HG03060 (cell line): Measurements from ENCODE around the gene CCDC39.
A peak's percentile ranks its signal among the peaks of the same experiment; 100 is the strongest.

ENCODE experiments used
- ATAC-seq: cut with Tn5 transposase; IDR thresholded peaks from one replicate; pipeline ENCODE4 v1.9.1; 2021; ENCODE audit warnings: low read depth, moderate number of reproducible peaks; ENCODE audit not compliant: unreplicated experiment

CCDC39 gene

DNA sequence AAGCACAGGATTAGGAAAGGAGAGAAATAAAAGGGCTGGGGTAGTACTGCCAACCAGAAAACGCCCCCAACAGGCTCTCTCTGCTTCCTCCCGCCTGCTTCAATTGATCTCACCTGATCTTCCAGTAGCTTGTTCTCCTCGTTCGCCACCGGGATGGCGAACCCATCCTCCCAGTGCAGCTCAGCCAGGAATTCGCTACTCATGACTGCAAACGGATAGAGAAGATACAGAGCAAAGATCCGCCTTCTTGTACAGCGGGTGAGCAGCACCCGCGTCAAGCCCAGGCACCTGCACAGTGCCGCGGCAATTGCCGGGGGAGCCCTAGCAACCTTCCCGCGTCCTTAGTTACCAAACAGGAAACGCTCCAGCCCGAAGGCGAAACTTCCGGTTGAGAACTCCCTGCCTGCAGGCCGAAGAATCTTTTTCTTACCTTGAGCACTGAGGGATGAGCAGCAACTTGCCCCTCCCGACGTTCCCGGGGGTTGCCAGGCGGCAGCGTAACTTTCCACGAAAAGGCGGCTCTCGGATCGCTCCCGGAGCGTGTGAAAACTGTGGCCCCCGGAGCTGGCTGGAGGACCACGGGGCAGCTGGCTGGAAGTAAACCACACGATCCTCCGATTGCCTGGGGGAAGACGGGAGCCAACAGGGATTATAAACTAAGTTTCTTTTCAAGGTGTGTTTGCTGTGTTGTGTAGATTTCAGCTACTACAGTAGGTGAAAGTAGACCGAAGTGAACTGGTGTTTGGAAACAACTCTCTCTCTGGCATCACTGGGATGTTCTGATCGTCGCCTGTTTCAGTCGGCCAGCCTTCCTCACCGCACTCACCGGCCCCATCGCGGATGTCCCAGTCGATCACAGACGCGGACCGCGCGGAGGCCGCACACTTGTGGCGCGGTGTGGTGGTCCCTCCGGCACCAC lies at the start of gene CCDC39:
Gene CCDC39, minus strand, starts transcription at position 312 of the 919 bp plus-strand sequence. Its CDS starts 109 bp downstream, at position 203.
- peak; percentile 94 for ATAC-seq

DNA sequence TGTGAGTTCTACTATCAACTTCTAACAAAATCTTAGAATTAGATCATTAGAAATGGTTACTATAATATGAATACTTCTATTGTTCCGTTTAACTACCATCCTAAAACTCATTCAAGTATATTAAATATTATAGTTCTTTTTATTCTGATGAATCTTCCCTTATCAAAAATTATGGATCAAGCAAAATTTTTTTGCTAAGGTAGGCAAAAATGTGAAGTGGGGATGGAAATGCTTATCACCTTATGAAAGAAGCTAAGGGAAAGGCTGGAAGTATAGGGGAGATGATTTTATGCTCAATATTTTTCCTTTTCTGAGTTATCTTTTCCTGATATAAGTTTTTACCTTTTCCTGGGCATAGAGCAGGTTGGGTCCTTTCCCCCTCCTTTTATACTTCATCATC lies 40.7 kb upstream of the CCDC39 start:
- no peak for ATAC-seq

DNA sequence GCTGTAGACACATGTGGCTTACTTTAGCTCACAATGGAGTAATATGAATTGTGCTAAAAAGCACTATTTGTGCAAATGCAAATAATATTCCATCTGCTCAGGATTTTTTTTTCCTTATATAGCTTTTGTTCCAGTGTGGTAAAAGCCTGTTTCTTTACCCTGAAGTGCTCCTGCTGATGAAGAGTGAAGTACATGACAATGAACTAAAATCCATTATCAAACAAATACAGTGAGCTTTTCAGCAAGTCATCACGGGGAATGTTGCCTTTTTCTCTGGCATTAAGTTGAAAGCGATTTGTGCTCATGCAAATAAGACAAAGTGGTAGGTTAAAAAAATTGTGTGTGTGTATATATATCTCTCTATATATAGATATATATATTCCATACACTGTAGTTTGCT lies 28.6 kb upstream of the CCDC39 start:
- ATAC-seq = no peak

DNA sequence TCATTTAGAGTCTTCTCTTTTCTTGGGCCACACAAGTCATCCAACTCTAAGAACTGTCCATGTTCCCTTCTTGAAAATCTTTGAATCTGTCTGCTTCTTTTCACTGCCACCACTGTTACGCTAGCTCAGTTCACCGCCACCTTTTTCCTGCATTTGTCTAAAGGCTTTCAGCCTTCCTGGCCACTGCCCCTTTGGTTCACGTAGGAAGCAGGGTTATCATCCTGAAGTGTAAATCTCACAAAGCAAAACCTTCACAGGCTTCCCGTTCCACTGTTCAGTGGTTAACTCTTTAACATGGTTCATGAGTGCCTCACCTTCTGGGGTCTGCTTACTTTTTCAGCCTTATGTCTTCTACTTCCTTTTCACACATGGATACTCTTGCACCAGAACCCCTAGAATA lies 26.3 kb upstream of the CCDC39 start:
- no peak for ATAC-seq

DNA sequence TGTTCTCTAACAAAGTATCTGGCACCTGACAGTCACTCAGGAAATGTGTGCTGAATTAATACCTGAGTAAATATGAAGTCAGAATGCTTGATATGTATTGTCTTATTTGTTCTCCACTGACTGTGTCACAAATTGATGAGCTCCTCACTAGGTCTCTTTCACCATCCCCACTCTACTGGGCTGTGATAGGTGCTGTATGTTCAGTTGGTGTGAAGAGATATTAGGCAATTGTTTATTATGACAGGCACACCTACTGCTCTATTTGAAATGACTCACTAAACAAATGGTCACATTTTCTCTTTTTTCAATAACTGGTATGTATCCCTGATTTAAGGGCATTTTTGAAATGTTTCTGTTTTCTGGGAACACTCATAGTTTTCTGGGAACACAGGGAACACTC lies 25.2 kb upstream of the CCDC39 start:
- no peak for ATAC-seq

DNA sequence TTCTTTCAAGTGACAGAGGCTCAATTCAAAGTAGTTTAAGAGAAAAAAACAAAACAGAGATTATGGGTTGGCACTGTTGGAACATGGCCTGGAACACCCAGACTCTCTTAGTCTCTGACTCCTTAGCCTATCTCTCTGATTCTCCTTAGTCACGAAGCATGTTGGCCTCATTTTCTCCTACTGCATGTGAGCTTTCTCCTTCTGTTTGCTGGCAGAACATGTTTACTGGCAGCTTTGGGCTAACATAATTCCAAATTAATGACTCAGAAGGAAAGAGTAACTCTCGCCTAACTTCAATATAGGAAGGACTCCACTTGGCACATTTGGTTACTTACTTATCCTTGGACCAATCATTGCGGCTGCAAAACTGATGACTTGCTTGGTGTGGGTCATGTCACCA lies 21.7 kb upstream of the CCDC39 start:
- ATAC-seq = no peak

DNA sequence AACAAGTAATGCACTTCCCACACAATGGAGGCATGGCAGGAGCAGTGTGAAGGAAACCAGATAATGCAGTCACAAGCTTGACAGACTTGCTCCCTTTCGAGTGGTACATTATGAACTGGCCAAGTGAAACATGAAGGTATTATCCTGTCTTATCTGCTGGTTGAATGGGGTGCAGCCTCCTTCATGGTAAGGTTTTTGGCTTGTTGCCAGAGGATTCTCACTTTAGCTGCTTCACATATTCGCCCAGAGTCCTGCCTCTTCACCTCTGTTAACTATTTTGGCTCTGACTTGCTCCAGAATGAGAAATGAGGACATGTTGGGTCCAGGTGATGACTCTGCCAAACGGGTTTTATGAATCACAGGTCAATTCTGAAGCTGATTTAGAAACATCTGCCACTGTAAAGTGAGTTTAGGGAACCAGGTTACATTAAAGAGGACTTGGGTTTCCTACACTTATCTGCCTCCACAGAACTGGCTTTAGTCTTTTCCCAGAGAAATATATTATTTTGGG lies 19.5 kb upstream of the CCDC39 start:
- ATAC-seq = no peak

DNA sequence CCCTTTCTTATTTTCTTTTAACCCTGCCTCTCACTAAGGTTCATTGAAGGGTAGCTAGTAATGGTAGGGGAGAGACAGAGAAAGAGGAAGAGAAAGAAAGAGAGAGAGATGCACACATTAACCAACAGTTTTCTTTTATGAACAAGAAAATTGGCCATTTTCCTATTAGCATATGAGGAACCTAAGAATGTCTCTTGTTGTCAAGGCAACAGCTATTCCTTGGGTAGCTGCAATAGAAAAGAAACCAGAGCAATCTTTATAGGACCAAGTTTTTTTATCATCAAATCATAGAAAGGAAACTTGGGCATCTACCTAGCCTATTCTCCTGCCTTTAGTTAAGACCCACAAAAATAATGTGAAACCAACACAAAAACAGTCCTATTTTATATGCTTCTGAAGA lies 15.0 kb upstream of the CCDC39 start:
- no peak for ATAC-seq

DNA sequence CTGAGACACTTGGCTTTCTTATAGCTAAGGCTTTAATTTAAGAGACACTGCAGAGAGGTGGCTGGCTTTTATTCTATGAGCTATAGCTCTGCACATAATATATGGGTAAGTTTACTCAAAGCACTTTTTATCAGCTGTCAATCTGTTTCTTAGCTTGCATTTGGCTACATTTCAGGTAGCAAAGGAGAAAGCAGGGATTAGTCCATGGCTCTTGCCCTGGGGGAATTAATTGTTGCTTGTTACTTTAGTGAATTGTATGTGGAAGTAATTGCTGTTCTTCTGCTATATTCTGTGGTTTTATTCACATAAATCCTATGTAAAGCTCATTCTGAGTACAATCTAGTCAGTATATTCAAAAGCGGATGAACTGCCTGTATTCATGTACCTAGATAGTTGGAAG lies 14.4 kb upstream of the CCDC39 start:
- no peak for ATAC-seq

DNA sequence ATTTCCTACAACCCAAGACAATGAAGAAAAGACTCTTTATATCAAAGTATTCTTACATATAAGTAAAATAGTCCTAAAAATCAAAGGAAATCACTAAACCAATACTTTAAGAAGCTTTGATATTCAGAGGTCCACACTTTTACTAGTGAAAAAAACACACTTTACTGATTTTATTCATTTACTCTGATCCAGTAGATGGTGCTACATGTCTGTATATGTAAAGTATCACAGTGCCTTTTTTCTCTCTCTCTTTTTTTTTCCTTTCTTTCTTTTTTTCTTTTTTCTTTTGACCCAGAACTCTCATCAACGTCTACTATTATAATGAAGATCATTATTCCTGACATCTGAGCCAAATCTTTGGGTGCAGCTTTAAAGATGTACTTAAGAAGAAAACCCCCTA lies 10.8 kb upstream of the CCDC39 start:
- ATAC-seq = no peak

DNA sequence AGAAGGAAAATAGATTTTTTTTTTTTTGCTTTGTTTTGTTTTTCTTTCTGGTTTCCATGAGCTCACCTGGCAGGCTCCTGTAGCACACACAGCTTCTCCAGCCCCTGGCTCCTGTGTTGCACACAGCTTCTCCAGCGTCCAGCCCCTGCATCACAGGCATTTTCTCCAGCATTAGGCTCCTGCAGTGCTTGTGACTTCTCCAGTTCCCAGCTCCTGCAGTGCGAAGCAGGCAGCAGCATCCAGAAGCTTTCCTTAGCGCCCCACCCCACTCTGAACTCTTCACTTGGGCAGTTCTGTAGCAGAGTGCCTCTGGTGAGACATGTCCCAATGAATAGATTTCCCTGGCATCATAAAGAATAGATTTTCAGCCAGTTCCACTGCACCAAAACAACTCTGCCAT lies 5.5 kb upstream of the CCDC39 start:
- no peak for ATAC-seq

DNA sequence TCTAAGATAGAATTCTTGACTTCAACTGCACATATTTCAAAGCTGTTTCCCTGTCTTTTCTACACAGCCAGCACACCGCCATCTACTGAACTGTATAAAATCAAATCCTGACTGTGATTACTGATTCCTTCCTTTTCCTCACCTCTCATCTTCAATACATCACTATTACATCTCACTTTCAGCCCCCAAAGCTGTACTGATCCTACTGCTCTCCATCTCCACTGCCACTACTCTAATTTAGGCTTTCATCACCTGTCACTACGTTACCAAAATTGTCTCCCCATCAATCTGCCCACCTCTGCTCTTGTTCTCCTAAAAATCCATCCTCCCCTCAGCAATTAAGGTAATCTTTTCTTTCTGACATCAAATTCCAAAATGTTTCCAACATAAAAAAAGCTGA lies 4.5 kb upstream of the CCDC39 start:
- no peak for ATAC-seq

DNA sequence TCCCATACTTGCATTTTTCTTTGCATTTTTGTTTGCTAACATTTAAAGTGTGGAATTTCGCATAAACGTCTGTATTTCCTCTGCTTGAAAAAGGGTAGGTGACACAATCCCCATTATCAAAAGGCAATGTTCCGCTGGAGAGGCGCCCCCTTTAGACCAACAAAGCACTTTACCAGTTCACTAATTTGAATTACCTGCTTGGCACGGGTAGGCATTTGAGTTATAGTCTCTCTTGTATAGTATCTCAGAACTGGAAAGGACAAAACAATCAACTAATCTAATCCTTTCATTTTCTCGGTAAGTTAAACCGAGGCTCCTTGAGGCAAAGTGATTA lies 775 bp upstream of the CCDC39 start:
- ATAC-seq = peak; percentile 18

DNA sequence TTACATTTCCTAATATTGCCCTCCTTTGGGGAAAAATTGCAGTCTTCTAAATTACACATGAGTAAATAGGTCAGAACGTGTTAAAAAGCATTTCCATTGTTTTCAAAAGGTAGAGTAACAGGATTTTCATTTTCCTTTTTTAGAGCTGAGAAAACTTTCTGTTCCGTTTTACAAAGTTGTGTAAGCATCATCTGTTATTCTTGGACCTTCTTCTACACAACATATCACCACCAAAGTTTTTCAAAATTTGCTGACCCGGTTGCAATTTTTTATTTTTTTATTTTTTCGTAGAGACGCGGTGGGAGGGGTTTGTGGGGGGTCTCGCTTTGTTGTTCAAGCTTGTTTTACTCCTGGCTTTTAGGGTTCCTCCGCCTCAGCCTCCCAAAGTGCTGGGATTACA lies 1.1 kb downstream of the CCDC39 start:
- ATAC-seq = no peak

DNA sequence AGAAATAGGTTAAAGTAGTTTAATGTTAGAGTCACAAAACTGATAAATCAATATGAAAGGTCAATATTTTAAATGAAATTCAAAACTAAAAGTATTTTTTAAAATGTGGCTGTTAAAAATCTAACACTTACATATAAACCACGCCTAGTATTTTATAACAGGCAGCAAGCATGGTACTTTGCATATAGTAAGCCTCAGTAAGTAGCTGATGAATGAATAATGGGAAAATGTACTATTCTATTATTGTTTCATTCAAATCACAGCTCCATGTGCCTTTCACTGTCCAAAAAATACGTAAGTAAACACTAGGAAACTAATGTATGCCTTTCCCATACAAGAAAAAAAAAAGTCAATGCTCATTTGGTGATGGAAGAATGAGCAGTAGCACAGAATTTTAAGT lies 17.8 kb downstream of the CCDC39 start:
- ATAC-seq = no peak

DNA sequence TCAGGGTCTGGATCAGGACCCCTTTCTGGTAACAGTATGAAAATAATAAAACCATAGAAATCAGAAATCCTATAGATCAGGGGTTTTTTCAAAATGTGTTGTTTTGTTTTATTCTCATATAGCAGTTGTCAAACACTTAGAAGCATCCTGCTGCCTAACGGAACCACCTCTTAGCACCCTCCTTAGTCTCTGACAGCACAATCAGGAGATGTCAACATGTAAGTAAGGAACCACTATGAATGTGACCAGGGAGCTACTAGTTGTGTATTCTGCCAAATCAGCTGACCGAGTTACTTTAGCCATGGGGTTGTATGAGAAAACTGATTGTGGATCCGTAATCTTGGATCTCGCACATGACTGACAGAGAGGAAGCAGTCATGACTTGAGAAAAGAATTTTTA lies 22.2 kb downstream of the CCDC39 start:
- ATAC-seq = no peak

DNA sequence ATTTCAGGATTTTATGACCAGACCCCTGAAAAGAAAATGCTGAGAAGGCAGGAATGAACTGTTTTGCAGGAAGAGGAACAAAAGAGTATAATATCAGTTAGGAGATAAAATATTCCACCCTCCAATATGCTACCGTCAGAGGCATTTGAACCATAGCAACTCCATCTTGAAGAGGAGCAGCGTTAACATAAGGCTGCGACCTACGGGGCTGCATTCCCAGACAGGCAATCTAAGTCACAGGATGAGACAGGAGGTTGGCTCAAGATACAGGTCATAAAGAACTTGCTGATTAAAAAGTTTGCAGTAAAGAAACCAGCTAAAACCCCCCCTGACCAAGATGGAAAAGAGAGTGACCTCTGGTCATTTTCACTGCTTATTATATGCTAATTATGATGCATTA lies 22.9 kb downstream of the CCDC39 start:
- ATAC-seq = no peak

DNA sequence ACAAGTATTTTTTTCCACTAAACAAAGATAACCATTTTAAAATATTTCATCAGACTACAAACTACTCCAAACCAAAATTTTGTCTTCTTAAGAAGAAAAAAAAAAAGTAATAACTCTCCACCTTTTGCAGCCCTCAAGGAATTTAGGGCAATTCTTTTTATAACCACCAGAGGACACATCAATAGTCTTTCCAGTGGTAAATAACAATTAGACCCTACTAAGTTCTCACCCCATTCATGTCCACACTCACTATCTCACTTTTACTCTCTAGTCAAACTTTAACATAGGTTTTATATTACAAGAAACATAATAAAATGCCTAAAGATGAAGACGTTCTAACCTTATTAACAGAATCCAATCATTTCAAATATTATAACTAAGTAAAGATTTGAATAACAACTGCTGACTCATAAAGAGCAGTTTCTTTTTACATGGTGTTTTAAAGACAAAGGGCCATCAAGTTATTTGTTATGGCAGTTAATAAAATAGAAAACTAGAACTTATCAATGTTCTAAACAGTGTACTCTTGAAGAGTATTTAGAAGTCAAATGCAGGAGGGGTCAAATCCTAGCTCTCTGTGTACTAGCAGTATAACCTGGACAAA lies 33.0 kb downstream of the CCDC39 start:
- ATAC-seq = peak; percentile 53

DNA sequence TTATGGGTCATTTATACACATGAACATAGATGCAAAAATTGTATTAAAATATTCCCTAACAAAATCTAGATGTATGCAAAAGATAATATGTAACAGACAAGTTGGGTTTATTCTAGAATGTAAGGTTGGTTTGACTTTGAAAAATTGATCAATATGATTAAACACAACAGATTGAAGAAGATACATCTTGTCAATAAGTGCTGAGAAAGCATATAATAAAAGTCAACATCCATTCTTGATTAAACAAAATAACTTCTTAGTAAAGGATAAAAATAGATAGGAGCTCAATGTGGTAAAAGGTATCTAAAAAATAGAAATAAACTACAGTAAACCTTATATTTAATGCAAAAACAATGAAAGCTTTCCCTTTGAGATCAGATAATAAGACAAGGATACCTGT lies 38.3 kb downstream of the CCDC39 start:
- no peak for ATAC-seq

DNA sequence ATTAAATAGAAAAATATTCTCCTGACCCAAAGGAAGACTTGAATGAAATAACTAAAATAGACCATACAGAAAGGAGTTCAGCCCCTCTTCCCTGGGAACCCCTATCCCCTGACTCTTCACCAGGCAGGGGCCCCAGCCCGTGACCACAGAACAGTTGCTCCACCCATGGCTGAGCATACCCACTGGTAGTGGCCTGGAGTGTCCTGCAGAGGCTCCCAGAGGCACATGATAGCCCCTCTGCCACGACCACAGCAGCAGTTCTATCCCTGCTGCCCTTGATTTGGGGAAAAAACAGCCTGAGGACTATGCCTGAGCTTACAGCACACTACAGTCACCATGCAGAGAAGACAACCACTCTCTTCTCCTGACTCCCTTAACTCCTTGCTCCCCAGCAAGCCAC lies 45.6 kb downstream of the CCDC39 start:
- no peak for ATAC-seq

DNA sequence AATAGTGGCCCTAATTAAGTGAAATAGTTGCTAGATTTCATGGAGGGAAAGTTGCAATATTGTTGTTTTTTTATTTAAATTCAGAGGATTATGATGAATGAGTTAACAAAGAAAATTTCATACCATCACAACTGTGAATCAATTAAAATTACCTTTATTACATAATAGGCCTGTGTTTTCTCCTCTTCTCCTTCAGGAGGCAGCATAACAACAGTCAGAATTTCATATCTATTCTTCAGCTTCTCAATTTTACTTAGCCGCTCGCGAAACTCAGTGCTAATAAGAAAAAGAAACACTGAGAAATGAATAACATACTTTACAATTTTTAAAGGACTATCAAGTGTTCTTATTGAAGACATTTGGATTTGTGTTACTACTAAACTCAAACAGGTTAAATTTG lies 48.0 kb downstream of the CCDC39 start:
- no peak for ATAC-seq

DNA sequence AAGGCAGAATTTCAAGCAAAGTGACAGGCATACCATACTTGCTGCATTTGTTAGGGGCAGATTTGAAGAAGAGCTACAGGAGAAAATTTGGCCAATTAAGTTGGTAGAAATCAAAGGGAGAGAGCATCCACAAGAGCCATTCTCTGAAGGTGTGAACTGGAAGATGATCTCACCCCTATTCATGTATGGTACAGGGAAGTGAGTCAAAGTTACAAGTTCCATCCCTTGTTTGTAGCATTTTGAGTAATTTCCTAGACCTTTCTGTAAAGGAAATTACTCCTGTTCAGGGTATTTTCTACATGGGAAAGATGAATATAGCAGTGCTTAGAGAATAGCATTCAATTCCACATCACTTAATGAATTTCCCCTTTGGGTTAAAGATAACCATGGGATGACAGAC lies 48.9 kb downstream of the CCDC39 start:
- ATAC-seq = no peak
